ENCODE data around the gene PPIL1. TPM values are rescaled to one million over a fixed set of nuclear protein-coding genes. Genes with fewer than 3 reads are reported as not detected.

PPIL1 gene
- total RNA-seq, 1 donor from 2014 or later, result 36.6 TPM

DNA sequence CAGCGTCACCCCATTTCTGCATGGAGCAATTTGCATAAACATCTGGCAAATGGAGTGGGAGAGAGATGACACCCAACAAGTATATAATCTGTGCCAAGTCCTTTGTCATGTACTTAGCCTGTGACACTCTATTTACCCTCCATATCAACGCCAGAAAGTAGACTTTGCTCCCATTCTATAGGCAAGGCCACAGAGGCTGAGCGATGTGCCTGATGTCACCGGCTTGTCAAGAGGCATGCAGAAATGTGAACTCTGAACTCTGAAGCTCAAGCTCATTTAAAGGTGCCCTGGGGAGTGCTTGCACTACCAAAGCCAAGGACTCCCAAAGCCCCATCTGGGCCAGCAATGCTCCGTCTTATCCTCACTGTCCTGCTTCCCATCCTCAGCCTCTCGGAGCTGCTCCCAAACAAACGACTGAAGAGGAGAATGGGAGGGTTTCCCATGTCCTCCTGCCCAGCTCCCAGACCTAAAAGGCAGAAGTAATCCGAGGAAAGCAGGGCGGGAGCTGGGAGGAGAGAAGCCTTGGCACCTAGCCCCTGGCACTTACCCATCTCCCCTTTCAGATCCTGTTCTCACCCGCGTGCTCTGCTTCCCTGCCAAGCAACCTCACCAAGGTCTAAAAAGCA lies 44.6 kb downstream of the PPIL1 start:
- H3K9me3 ChIP-seq (ENCODE audit: insufficient read depth, low read depth, low read length), result peaks cover 3% of the 10 kb centered on the region
- H3K79me2 ChIP-seq (ENCODE audit: insufficient read depth, low read length), result no peaks in the 10 kb centered on the region
- peaks cover 20% of the 10 kb centered on the region for H3K4me1 ChIP-seq (ENCODE audit: insufficient read depth, low read length)
- H3K9ac ChIP-seq (ENCODE audit: low read length), result no peak overlapping the region
- H3K4me3 ChIP-seq (ENCODE audit: insufficient read depth, low read depth, low read length), result no peak overlapping the region
- H3K27me3 ChIP-seq (ENCODE audit: insufficient read depth, low read length), result peaks cover 3% of the 10 kb centered on the region
- H3K4me1 Mint-ChIP-seq (ENCODE audit: low read depth, unreplicated experiment), result peaks cover 14% of the 10 kb centered on the region
- H3K9me3 Mint-ChIP-seq (ENCODE audit: unreplicated experiment), result no peaks in the 10 kb centered on the region
- peaks cover 19% of the 10 kb centered on the region for H3K27me3 Mint-ChIP-seq (ENCODE audit: low read depth, unreplicated experiment)
- H3K4me3 Mint-ChIP-seq (ENCODE audit: unreplicated experiment), result no peak overlapping the region
- DNase-seq (ENCODE audit: low read depth) (peak; percentile 51), FAIRE-seq (no peak)
- H3K4me2 ChIP-seq (ENCODE audit: low read length), result peak overlapping the region; percentile 4
- no peak overlapping the region for H3K27ac Mint-ChIP-seq (ENCODE audit: unreplicated experiment)
- H2AFZ ChIP-seq (ENCODE audit: low read depth, low read length), result peak overlapping the region; percentile 1
- no peak for TF ChIP-seq EZH2 (IDR thresholded peaks at IDR 0.05; ENCODE audit: insufficient read depth, low read length)
- TF ChIP-seq, protein P1, sequence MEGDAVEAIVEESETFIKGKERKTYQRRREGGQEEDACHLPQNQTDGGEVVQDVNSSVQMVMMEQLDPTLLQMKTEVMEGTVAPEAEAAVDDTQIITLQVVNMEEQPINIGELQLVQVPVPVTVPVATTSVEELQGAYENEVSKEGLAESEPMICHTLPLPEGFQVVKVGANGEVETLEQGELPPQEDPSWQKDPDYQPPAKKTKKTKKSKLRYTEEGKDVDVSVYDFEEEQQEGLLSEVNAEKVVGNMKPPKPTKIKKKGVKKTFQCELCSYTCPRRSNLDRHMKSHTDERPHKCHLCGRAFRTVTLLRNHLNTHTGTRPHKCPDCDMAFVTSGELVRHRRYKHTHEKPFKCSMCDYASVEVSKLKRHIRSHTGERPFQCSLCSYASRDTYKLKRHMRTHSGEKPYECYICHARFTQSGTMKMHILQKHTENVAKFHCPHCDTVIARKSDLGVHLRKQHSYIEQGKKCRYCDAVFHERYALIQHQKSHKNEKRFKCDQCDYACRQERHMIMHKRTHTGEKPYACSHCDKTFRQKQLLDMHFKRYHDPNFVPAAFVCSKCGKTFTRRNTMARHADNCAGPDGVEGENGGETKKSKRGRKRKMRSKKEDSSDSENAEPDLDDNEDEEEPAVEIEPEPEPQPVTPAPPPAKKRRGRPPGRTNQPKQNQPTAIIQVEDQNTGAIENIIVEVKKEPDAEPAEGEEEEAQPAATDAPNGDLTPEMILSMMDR (IDR thresholded peaks at IDR 0.05; ENCODE audit: insufficient read depth, low read depth, low read length), result no peak
- no peaks in the 10 kb centered on the region for H3K36me3 ChIP-seq (ENCODE audit: insufficient read depth, low read length)
- H3K36me3 Mint-ChIP-seq (ENCODE audit: low read depth, unreplicated experiment), result peaks cover 1% of the 10 kb centered on the region
- no peak overlapping the region for H3K27ac ChIP-seq (ENCODE audit: low read depth, low read length)
- H4K20me1 ChIP-seq (ENCODE audit: insufficient read depth, low read length), result no peaks in the 10 kb centered on the region

DNA sequence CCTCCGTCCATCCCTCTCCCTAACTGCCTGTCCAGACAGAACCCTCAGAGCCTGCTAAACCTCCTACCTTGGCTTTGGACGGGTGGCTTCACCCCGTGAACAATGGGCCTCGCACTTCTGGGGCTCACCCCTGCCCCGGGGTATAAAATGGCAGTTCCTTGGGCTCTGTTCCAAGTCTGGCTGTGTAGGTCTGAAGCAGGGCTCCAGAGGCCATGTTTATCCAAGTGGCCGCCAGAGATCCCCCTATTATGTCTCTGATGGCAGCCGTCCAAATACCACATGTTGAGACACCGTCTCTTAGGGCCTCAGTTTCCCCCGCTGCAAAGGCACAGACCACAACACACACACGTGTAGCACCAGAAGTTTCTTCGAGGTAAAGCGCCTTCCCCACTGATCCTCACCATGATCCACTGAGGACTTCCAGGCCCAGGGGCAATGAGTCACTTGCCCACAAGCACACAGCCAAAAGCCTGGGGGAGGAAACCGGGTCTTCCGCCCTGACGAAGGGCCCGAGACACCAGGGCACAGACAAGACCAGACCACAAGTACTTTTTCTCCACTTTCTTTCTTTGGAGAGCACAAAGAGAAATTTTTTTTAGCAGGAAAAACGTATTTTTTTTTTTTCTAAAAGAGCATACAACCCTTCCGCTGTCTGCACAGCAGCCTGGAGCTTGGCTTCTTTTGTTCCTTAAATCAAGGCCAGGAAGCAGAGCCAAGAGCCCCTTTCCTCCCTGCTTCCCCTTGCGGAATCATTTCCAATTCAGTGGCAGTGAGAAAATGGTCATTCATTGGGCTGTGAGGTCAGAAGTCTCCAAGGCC lies 47.1 kb downstream of the PPIL1 start:
- no peaks in the 10 kb centered on the region for H3K36me3 Mint-ChIP-seq (ENCODE audit: low read depth, unreplicated experiment)
- H2AFZ ChIP-seq (ENCODE audit: low read depth, low read length), result peak overlapping the region; percentile 12
- peak overlapping the region; percentile 23 for H3K27ac Mint-ChIP-seq (ENCODE audit: unreplicated experiment)
- no peaks in the 10 kb centered on the region for H3K79me2 ChIP-seq (ENCODE audit: insufficient read depth, low read length)
- H3K4me2 ChIP-seq (ENCODE audit: low read length), result peak overlapping the region; percentile 45
- no peak overlapping the region for H3K4me3 Mint-ChIP-seq (ENCODE audit: unreplicated experiment)
- FAIRE-seq, result no peak
- no peak overlapping the region for H3K4me3 ChIP-seq (ENCODE audit: insufficient read depth, low read depth, low read length)
- peaks cover 16% of the 10 kb centered on the region for H3K27me3 Mint-ChIP-seq (ENCODE audit: low read depth, unreplicated experiment)
- no peaks in the 10 kb centered on the region for H3K27me3 ChIP-seq (ENCODE audit: insufficient read depth, low read length)
- TF ChIP-seq EZH2 (IDR thresholded peaks at IDR 0.05; ENCODE audit: insufficient read depth, low read length), result no peak
- TF ChIP-seq, protein P1 (IDR thresholded peaks at IDR 0.05; ENCODE audit: insufficient read depth, low read depth, low read length), result no peak
- H3K9ac ChIP-seq (ENCODE audit: low read length), result no peak overlapping the region
- no peaks in the 10 kb centered on the region for H3K9me3 ChIP-seq (ENCODE audit: insufficient read depth, low read depth, low read length)
- H3K4me1 ChIP-seq (ENCODE audit: insufficient read depth, low read length), result peaks cover 27% of the 10 kb centered on the region
- H3K4me1 Mint-ChIP-seq (ENCODE audit: low read depth, unreplicated experiment), result peaks cover 16% of the 10 kb centered on the region
- no peak overlapping the region for H3K27ac ChIP-seq (ENCODE audit: low read depth, low read length)
- H4K20me1 ChIP-seq (ENCODE audit: insufficient read depth, low read length), result no peaks in the 10 kb centered on the region
- no peaks in the 10 kb centered on the region for H3K9me3 Mint-ChIP-seq (ENCODE audit: unreplicated experiment)
- DNase-seq (ENCODE audit: low read depth), result peak; percentile 92
- no peaks in the 10 kb centered on the region for H3K36me3 ChIP-seq (ENCODE audit: insufficient read depth, low read length)
